Measurements from ENCODE around the gene MMP24OS.
A peak's percentile ranks its signal among the peaks of the same experiment; 100 is the strongest.

MMP24OS gene

DNA sequence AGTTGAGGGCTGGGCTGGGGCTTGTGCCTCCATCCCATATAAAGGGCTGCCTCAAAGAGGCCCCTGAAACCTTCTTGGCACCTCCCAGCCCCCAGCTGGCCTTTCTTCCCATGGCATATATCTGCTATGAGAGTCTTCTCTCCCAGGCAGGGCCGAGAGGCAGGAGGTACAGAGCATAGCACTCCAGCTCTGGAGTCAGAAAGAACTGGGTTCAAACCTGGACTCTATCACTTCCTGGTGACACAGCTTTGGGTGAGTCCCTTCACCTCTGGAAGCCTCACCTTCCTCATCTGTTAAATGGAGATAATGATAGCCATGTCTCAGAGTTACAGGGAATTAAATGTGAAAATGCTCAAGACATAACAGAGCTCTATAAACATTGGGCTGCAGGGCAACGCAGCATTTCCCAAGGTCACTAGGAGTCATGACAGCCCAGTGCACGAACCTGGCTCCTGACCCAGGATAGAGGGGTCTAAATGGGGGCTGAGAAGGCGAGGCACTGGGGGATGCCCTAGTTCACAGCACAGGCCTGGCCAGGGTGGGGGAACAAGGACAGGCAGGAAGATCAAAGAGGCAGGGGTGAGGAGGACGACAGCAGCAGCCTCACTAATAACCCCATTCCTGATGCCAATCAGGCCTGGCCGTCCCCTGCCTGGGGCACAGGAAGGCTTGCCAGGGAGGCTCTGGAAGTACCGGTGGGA is 12.4 kb upstream of the MMP24OS start:
- no peak for DNase-seq

DNA sequence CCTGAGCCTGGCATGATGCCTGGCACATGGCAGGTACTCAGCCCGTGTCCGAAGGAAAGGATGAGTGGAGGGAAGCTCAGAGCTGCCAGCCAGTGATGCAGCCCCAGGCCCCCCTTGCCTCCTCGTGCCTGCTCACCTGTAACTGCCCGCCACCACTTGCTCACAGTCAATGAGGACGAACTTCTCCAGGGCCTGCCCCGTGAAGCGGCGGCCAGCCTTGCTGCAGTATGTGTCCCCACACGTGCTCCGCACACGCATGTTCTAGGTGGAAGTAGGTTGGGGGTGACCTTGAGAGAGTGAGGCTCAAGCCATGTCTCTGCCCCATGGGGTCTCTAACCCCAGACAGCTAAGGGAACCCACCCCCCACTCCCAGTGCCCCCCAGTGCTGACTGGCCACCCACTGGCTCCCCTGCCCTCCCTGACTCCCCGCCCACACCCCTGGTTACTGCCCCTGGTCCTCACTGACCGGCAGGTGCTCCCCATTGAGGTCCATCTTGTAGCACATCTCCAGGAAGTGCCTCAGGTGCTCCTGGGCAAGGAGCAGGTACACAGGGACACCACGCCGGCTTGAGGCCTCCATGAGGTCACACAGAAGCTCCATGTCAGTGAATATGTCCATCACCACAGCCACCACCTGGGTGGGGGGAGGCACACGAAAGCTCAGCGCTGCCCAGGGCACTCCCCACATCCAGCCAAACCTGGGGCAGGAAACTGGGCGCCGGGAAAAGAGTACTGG is 10.6 kb upstream of the MMP24OS start:
- DNase-seq = no peak

DNA sequence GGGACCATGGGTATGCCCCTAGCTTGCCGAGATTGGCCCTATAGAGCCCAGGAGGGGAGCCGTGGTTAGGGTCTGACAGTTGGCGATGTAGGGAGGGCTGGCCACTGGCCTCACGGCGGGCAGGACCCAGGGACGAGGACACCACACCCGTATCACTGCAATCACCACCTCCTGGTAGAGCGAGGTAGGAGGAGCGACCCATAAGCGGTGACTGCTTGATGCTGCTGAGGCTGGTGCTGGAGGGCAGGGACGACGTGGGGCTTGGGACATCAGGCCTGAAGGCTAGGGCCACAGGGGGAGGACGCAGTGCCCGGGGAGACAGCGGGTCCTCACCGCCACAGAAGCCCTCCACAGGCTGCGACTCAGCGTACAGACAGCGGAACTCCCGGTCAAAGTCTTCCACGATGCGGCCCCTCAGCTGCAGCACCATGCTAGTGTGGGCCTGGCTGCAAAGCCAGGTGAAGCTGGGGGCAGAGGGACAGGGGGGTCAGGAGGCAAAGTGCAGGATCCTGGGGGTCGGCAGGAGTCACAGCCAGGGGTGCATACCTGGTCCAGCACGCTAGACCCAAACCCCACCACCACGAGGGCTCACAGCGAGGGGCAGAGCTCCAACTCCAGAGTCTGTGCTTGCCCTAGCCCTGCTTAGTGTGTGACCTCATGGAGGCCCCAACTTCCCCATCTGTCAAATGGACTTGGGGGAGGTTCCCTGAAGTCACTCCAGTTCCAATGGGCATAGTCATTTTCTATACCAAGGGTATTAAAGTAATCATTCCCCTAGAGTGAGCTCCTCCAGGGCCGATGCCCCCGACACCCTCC is 9.8 kb upstream of the MMP24OS start:
- DNase-seq = no peak

- no peak for DNase-seq
Measured at GRCh38 chr20:35286899-35287508, 9.1 kb upstream of the MMP24OS start.

- no peak for DNase-seq
Measured at GRCh38 chr20:35286077-35286898, 8.4 kb upstream of the MMP24OS start.

- DNase-seq = no peak
Measured at GRCh38 chr20:35285806-35286076, 7.8 kb upstream of the MMP24OS start.

GRCh38 chr20:35284992-35285805 is 7.3 kb upstream of the MMP24OS start:
- no peak for DNase-seq

GRCh38 chr20:35284267-35284991 is 6.5 kb upstream of the MMP24OS start, which contains the start of gene EIF6:
Gene EIF6 (minus strand): TSS chr20:35284772. CDS start chr20:35284487, 285 bp downstream.
- DNase-seq = peak; percentile 93

DNA sequence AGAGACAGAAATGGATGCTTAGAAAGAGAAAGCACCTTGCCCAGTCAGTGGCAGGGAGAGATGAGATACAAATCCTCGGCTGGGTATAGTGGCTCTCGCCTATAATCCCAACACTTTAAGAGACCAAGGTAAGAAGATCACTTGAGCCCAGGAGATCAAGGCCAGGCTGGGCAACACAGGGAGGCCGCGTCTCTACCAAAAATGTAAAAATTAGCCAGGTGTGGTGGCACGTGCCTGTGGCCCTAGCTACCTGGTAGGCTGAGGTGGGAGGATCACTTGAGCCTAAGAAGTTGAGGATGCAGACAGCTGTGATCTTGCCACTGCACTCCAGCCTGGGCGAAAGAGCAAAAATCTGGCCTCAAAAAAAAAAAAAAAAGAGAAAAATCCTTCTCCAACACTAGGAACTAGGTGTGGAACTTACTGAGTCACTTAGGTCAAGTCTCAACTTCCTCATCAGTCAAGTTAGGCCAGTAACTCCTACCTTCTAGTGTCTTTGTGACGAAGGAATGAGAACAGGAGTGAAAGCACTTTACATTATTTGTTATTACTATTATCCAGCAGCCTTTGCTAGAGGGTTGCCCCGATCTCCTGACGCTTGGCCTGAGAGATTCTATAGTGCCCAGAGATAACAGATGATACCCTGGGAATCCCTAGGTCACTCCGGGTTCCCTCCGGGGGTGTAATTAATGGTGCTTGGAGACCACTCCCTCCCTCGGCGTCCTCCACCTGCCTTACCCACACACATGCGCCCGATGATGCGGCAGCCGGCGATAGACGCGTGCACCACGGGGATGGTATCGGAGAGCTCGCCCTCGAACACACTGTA is 5.7 kb upstream of the MMP24OS start:
- no peak for DNase-seq

DNA sequence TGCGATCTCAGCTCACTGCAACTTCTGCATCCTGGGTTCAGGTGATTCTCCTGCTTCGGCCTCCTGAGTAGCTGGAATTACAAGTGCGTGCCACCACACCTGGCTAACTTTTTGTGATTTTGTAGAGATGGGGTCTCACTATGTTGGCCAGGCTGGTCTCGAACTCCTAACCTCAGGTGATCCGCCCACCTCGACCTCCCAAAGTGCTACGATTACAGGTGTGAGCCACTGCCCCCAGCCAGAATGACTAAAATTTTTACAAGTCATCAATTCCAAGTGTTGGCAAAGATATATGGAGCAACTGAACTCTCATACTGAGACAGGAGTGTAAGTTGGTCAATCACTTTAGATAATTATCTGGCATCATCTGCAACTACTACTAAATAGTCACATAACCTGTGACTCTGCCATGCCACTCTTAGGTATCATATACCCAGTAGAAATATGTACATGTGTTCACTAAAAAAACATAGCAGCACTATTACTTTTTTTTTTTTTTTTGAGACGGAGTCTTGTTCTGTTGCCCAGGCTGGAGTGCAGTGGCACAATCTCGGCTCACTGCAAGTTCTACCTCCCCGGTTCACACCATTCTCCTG is 3.7 kb upstream of the MMP24OS start:
- DNase-seq = no peak

DNA sequence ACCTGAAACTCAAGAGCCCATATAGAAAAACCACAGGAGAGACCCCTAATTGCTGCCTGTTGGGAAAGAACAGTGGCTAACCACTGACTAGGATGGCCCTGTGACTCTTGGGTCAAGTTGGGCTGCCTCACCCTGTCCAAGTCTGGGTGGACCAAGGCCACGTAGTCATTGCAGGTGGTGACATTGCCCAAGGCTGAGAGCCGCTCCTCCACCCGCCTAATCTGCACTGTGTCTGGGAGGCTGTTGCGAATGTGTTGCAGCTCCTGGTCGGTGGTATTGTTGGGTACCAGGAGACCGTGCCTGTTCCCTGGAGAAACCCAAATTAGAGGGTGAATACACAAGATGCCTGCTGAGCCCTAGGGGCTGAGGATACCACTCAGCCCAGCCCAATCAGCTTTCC is 2.6 kb upstream of the MMP24OS start:
- no peak for DNase-seq

- no peak for DNase-seq
Measured at GRCh38 chr20:35279533-35280174, 1.7 kb upstream of the MMP24OS start.

DNA sequence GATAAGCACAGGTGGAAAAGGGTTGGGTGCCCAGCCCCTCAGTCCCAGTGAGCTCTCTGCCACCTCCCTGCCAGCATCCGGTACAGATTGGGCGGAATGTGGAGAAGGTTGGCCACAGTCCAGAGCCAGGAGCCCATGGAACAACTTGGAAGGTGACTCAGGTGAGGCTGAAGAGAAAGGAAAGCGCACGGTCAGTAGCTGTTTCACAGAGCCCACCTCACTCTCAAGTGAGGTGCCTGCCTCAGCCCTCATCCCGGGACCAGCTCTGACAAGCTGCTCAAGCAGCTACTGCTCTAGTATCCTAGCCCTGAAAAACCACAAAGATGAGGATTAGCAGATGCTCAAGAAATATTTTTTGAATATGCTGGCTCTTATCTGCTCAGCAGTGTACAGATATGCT is 1.1 kb upstream of the MMP24OS start:
- no peak for DNase-seq

GRCh38 chr20:35277127-35277526 is 795 bp downstream of the MMP24OS start:
- DNase-seq = no peak

DNA sequence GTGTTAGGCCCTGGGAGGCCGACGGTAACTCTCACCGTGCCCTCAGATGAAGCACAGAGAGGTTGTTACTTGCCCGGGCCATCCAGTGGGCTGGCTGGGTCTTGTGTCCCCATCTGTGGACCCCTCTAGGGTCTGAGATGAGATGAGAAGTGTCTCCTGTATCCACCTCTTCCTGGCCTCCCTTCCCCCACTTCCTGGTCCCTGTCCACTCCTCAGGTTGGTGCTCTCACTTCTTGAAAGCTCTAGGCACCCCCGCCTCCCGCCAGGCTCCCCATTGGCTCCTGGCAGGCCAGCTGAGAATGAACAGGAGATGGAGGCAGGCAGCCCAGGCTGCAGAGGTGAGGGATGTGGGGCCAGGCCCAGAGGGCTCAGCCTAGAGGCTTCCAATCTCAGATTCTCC is 1.5 kb downstream of the MMP24OS start:
- DNase-seq = no peak

DNA sequence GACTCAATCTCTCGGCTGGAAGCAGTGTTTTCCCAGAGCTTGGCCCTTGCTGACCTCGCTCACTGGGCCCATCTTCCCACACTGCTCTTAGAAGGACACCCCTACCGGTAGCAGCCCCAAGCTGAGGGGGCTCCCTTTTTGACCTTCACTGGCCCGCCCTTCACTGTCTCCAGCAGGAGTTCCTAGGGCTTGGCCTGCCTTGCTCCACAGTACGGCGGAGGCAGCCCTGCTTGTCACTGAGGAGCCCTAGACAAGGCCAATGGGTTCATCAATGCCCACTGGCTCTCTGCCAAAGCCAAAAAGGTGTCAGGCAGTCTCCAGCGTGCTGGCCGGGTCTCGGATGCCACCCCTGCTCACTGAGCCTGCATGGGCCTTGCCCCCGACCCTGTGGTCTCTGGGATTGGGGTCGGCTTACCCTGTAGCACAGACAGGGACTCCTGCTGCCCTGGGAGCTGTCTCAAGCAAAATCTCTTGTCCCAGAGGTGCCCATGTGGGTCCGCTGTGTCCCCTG is 2.1 kb downstream of the MMP24OS start:
- DNase-seq = no peak

GRCh38 chr20:35274172-35275092 is 3.5 kb downstream of the MMP24OS start:
- no peak for DNase-seq

All from right forelimb (tissue), 1 donor.